HG02840 (cell line): ENCODE results near the gene DMRTB1.
"Not testable (repeated sequence)": the region's sequence is repeated elsewhere in the genome, so short reads cannot be mapped to it uniquely, and the experiment has no call there.

Experiments used
- ATAC-seq: cut with Tn5 transposase; IDR thresholded peaks from one replicate; pipeline ENCODE4 v1.9.1; 2021; ENCODE audit warnings: mild to moderate bottlenecking, moderate library complexity, moderate number of reproducible peaks; ENCODE audit not compliant: unreplicated experiment, low FRiP score

The DMRTB1 gene

DNA sequence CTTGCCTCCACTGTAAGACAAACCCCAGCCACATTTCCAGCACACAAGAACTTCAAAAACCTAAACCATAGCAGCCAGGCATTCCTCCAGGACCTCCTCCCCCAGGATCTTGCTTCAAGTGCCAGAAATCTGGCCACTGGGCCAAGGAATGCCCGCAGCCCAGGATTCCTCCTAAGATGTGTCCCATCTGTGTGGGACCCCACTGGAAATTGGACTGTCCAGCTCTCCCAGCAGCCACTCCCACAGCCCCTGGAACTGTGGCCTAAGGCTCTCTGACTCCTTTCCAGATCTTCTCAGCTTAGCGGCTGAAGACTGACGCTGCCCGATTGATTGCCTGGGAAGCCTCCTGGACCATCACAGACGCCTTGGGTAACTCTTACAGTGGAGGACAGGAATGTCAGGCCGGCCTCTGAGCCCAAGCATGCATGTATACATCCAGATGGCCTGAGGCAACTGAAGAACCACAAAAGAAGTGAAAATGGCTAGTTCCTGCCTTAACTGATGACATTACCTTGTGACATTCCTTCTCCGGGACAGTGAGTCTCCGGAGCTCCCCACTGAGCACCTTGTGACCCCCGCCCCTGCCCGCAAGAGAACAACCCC, 24.7 kb upstream of the DMRTB1 start:
- ATAC-seq = not testable (repeated sequence)

DNA sequence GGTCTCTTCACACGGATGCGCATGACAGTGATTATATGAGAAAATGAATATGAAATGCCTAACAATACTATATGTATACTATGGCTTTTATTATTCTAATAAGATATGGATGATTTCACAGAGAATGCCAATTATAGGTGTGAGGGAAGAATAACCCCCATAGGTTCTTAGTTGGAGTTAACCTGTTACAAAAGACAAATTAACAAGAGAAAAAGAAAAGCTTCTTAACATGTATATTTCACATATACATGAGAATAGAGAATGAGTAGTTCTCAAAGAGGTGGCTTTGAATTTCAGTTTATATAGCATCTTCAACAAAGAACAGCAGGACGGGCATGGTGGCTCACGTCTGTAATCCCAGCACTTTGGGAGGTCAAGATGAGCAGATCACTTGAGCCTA, 24.0 kb upstream of the DMRTB1 start:
- ATAC-seq = no peak

DNA sequence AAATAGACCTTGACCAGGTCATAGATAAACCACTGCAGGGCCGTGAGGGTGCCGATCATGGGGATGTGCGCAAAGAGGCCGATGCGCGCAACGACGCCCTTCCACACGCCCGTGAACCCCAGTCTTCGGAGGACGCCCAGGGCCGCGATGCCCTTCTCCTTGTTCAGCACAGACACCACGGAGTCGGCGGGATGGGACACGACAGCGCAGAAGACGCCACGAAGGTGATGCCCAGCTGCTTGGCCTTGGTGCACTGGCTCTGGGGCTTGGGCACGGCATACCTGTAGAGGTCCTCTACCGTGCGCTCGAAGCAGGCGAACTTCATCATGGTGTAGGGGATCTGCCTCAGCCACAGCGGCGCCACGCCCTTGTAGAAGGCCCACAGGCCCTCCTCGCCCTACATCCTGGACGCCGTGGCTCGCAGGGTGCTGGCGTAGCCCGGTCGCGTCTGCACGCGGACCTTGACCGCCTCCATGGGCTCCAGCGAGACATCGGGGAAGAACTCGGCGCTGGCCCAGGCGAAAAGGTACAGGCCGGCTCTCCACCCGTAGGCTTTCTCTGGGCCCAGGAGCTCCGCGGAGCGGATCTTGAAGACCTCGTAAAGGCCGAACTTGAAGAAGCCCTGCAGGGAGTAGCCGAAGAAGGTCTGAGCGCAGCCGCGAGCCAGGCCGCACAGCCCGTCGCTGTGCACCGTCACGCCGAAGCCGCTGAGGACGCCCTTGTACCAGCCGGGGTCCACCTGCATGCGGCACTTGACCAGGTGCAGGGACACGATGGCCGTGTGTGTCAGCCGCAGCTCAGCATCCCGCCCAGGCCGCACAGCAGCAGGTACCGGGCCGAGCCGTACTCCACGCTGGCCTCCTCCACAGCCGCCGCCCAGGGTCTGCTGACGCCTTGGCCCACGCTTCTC, 20.5 kb upstream of the DMRTB1 start:
- no peak for ATAC-seq

GRCh38 chr1:53439337-53440207, 19.6 kb upstream of the DMRTB1 start:
- no peak for ATAC-seq

- no peak for ATAC-seq
Measured at GRCh38 chr1:53440633-53441032, 18.6 kb upstream of the DMRTB1 start.

DNA sequence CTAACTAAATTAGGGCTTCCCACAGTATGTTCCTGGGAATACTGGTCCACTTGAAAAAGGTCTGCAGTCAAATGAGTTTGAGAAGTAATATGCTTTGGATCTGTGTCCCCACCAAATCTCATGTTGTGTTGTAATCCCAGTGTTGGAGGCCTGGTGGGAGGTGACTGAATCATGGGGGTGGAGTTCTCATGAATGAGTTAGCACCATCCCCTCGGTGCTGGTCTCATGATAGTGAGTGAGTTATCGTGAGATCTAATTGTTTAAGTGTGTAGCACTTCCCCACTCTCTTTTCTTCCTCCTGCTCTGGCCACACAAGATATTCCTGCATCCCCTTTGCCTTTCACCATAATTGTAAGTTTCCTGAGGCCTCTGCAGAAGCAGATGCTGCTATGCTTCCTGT, 16.9 kb upstream of the DMRTB1 start:
- no peak for ATAC-seq

DNA sequence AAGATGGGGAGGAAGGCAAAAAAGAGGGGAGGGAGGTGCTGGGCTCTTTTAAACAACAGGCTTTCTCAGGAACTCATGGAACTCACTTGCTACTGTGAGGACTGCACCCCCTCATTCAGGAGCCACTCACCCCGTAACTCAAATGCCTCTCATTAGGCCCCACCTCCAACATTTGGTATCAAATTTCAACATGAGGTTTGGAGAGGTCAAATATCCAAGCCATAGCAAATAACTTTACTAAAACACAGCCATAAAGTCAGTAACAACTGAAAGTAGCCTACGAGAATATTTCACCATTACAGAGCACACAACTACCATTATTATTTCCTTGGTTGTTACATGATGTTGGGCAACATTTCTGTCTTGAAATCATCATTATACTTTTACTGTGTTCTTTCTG, 13.1 kb upstream of the DMRTB1 start:
- ATAC-seq = no peak

DNA sequence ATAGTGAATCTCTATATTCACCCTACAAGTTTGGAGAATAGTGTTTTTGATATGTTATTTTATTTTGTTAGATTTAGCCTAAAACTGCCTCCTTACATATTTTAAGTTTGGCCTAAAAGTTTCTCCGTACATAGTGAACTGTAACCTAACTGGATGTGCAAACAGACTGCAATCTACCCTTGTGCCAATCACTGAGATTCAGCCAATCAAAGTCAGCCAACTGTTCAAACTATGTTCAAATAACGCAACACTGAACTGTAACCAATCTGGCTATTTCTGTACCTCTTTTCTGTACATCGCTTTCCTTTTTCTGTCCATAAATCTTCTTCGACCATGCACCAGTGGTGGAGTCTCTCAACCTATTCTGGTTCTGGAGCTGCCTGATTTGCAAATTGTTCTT, 11.8 kb upstream of the DMRTB1 start:
- ATAC-seq = no peak

DNA sequence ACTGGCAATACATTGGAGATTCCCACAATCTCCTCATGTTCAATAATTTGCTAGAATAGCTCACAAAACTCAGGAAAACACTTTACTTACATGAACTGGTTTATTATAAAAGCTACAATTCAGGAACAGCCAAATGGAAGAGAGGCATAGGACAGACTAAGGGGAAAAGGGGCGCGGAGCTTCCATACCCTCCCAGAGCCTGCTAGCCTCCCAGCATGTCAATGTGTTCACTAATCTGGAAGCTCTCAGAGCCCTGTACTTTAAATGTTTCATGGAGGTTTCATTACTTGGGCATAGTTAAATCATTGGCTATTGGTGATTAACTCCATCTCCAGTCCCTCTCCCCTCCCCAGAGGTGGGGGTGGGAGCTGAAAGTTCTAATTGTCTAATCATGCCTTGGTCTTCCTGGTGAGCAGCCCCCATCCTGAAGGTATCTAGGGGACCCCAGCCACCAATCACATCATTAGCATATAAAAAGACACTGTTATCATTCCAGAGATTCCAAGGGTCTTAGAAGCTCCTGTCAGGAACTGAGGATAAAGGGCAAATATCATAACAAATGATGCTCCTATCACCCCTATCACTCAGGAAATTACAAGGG, 10.9 kb upstream of the DMRTB1 start:
- ATAC-seq = no peak

DNA sequence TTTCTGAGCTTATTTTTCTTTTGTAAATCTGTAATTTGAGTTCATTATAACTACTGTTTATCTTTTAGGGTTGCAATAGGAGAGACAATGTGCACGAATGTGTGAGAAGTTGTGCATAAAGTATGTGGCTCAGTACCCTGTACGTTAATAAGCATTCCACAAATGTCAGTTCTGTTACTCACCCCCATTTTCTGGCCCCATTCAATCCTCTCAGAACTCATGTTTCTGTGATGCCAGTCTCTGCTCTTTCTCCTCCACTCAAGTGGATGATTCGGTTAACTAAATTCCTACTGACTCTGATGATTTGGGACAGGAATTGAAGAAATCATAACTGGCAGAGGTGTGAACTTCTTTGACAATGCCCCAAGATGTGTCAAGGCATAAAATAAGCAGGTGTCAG, 10.2 kb upstream of the DMRTB1 start:
- ATAC-seq = no peak

DNA sequence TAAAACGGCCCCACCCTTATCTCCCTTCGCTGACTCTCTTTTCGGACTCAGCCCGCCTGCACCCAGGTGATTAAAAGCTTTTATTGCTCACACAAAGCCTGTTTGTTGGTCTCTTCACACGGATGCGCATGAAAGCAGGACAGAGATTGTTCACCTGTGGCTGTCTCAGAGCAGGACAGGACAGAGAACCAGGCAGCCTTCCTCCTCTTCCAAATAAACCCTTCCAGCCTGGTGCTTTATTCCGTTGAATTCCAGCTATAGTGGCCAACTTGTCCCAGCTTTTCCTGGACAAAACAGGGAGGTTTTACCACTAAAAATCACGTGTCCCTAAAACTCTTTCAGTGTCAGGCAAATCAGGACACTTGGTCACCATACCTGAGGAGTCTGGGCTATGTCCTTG, 9.5 kb upstream of the DMRTB1 start:
- ATAC-seq = no peak

DNA sequence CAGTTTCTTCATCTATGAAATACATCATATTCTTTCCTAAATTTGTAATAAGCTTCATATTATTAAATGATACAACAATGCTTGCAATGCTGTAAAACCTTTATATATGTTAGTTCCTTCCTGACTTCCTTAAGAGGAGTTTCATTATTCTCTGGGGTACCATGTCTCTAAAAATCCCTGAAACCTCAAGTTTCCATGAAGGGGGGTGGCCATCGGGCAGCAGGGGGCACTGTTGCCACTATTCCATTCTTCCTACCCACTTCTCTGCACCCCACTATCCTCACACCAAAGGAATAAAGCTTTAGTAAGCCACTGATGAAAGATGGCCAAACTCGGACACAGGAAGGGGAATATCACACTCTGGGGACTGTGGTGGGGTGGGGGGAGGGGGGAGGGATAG, 9.0 kb upstream of the DMRTB1 start:
- ATAC-seq = no peak

- no peak for ATAC-seq
Measured at GRCh38 chr1:53454019-53454418, 5.2 kb upstream of the DMRTB1 start.

GRCh38 chr1:53455364-53455991, 3.7 kb upstream of the DMRTB1 start:
- no peak for ATAC-seq

GRCh38 chr1:53458634-53459033, 565 bp upstream of the DMRTB1 start:
- no peak for ATAC-seq

DNA sequence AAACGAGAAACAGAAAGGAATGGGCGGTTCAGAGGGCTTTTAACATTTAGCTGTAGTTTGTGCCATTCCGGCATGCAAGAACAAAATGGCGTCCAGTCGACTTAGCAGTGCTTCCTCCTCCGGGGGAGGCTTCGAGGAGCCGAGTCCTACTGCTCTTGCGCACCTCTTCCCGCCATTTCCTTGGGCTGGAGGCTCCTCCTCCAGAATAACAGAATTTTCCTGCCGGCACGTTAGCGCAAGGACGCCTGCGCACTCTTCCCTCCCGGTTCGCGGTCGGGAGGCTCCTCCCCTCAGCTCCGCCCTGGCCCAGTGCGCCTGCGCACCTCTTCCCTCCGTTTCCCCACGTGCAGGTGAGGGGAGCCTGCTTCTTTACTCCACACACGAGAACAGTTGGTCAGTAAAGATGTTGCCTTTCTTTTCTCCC, 1.0 kb downstream of the DMRTB1 start:
- ATAC-seq = no peak

DNA sequence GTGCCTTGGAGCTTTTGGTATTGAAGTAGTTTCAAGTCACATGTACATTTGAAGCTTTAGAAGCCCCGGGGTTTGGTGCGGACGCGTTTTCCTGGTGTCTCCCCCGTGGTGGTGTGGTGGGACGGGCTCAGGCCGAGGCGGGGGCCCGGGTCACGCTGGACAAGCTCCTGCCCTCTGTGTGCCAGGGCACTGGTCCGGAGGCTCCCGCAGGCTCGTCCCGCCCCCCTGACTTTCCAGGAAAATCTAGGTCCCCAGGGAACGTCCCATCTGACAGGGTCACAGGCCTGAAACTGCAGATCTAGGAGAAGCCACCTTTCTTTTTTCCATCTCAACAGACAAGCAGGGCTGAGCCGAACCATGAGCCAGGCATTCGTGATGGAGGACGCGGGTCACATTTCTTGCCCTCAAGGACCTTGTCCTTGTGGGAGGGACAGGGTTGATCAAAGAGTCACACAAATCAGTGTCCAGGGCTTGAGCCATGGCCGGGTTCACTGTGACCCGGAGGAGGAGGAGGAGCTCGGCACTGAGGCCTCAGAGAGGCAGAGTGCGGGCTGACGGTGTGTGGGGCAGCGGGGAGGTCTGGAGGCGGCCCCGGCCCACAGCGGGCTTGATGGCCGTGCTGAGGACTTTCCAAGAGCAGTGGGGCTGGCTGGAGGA, 1.6 kb downstream of the DMRTB1 start:
- no peak for ATAC-seq

DNA sequence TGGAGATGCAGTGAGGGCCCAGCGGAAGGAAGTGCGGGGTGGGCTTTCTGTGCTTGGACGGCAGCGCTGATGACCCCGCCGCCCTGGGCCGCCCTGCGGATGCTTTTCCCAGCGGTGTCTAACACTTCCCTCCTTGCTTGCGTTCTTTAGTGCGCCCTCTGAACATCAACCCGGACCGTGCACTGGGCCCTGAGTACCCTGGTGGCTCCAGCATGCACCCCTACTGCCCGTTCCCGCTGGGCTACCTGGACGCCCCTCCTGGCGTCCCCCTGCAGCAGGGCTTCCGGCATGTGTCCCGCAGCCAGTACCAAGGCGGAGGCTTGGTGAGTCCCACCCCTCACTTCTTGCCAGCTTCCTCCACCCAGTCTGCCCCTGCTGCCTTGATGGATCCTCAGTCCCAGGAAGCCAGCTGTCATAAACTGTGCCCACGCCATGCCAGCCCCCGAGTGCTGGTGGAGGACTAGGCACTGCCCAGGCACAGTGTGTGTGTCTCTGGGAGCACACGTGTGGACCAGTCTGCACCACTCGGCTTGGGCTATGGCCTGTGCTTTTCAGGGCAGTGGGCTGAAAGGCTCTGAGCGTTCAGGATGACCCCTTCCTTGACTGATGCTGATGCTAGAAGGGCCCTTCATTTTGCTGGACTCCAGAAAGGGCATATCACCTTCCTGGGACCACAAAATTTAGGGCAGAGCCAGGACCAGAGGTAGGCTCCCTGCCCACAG, 2.3 kb downstream of the DMRTB1 start:
- no peak for ATAC-seq

DNA sequence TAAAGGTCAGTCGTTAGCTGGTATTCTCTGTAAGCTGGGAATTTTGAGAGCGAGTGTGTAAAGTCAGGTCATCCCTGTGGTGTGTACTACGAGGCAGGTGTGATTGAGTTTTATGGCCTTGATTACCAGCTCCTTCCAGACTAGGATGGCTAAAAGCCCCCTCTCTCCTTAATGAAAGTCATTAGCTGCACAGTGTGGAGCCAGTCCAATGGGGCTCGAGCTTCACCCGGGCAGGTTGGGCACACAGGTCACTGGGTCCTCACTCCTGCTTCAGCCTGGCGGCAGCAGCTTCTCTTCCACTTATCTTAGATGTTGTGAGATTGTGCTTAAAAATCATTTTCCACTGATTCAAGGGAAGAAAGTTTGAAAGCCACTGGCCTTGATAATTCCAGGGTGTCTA, 3.0 kb downstream of the DMRTB1 start:
- no peak for ATAC-seq
